Mucosa of rectum (tissue), 2 donors: ENCODE data around the gene ZWINT.

Source experiments
- H3K27ac ChIP-seq, 2 donors: one replicate each; pipeline ENCODE4 v1.7.0; 2013; ENCODE audit warnings: inconsistent platforms in 2 of 2, low read depth in 2 of 2, low read length in 2 of 2
- H3K27me3 ChIP-seq, 2 donors: one replicate each; pipeline ENCODE4 v1.7.0; 2013; ENCODE audit warnings: low read length in 2 of 2; ENCODE audit not compliant: control insufficient read depth in 2 of 2, insufficient read depth in 2 of 2
- H3K36me3 ChIP-seq, 2 donors: one replicate each; pipeline ENCODE4 v1.7.0; 2013; ENCODE audit warnings: low read length in 2 of 2; ENCODE audit not compliant: control insufficient read depth in 2 of 2, insufficient read depth in 2 of 2
- H3K4me1 ChIP-seq, 2 donors: one replicate each; pipeline ENCODE4 v1.7.0; 2013; ENCODE audit warnings: low read length in 2 of 2, mild to moderate bottlenecking in 1 of 2; ENCODE audit not compliant: control insufficient read depth in 2 of 2, insufficient read depth in 2 of 2
- H3K4me3 ChIP-seq, 2 donors: one replicate each; pipeline ENCODE4 v1.7.0; 2013; ENCODE audit warnings: low read length in 2 of 2
- H3K9ac ChIP-seq, 2 donors: one replicate each; pipeline ENCODE4 v1.7.0; 2013; ENCODE audit warnings: low read length in 2 of 2, low read depth in 1 of 2, mild to moderate bottlenecking in 1 of 2
- H3K9me3 ChIP-seq, 2 donors: one replicate each; pipeline ENCODE4 v1.7.0; 2013; ENCODE audit warnings: low read length in 2 of 2; ENCODE audit not compliant: control insufficient read depth in 2 of 2
- donor health status: healthy.
- donor health status: Normal muscosa, but diverticular disease.

ZWINT gene

GRCh38 chr10:56346845-56347415, 14.1 kb downstream of the ZWINT start:
- Histone ChIP-seq H3K4me1 (no peaks in the 10 kb centered on the region), H3K4me3 (no peak overlapping the region), H3K9me3 (no peaks in the 10 kb centered on the region), H3K27ac (no peak overlapping the region), H3K36me3 (no peaks in the 10 kb centered on the region), H3K27me3 (no peaks in the 10 kb centered on the region), H3K9ac (no peak overlapping the region)

DNA sequence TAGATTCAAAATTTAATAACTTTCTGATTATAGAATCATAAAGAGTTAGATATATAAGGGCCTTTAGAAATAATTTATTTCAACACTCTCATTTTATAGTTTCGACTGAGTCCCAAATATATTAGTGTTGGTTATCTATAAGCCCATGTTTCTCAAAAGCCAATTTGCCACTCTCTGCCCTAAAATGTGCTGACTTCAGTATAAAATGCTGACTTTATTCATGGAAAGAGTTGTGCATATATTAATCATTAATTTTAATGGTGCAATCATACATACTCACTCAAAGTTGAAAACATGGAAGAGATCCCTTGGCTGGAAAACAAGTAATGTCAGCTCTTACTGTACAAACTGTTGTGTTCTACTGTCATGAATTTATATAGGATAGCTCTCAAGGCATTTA, 19.4 kb downstream of the ZWINT start:
- Histone ChIP-seq H3K4me3 (no peak overlapping the region), H3K9me3 (no peaks in the 10 kb centered on the region), H3K4me1 (no peaks in the 10 kb centered on the region), H3K27ac (no peak overlapping the region), H3K36me3 (no peaks in the 10 kb centered on the region), H3K9ac (no peak overlapping the region), H3K27me3 (no peaks in the 10 kb centered on the region)

DNA sequence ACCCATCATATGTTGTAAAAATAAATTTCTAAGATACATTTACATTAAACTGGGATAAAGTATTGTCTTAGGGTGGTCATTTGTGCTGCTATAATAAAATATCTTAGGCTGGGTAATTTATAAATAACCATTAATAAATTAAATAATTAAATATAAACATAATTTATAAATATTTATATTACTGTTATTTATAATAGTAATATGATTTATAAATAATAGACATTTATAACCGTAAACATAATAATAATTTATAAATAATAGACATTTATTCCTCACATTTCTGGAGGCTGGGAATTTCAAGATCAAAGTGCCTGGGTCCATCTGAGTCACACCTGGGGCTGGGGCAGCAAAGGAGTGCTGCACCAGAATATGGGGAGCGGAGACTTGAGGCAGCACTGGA, 31.1 kb downstream of the ZWINT start:
- no peak overlapping the region for H3K4me3 ChIP-seq
- no peaks in the 10 kb centered on the region for H3K4me1 ChIP-seq
- H3K9me3 ChIP-seq, result no peaks in the 10 kb centered on the region
- no peak overlapping the region for H3K27ac ChIP-seq
- no peak overlapping the region for H3K9ac ChIP-seq
- H3K36me3 ChIP-seq, result no peaks in the 10 kb centered on the region
- H3K27me3 ChIP-seq, result no peaks in the 10 kb centered on the region

GRCh38 chr10:56327118-56327517, 33.9 kb downstream of the ZWINT start:
- no peaks in the 10 kb centered on the region for H3K9me3 ChIP-seq
- H3K4me3 ChIP-seq, result no peak overlapping the region
- H3K27ac ChIP-seq, result no peak overlapping the region
- no peaks in the 10 kb centered on the region for H3K27me3 ChIP-seq
- no peaks in the 10 kb centered on the region for H3K4me1 ChIP-seq
- no peak overlapping the region for H3K9ac ChIP-seq
- no peaks in the 10 kb centered on the region for H3K36me3 ChIP-seq

GRCh38 chr10:56319386-56319785, 41.7 kb downstream of the ZWINT start:
- no peak overlapping the region for H3K9ac ChIP-seq
- H3K9me3 ChIP-seq, result no peaks in the 10 kb centered on the region
- no peak overlapping the region for H3K4me3 ChIP-seq
- no peaks in the 10 kb centered on the region for H3K36me3 ChIP-seq
- H3K27me3 ChIP-seq, result no peaks in the 10 kb centered on the region
- H3K27ac ChIP-seq, result no peak overlapping the region
- no peaks in the 10 kb centered on the region for H3K4me1 ChIP-seq

GRCh38 chr10:56318816-56319215, 42.2 kb downstream of the ZWINT start:
- H3K4me1 ChIP-seq, result no peaks in the 10 kb centered on the region
- no peak overlapping the region for H3K9ac ChIP-seq
- H3K4me3 ChIP-seq, result no peak overlapping the region
- no peaks in the 10 kb centered on the region for H3K36me3 ChIP-seq
- H3K9me3 ChIP-seq, result no peaks in the 10 kb centered on the region
- H3K27ac ChIP-seq, result no peak overlapping the region
- H3K27me3 ChIP-seq, result no peaks in the 10 kb centered on the region

GRCh38 chr10:56317603-56318002, 43.5 kb downstream of the ZWINT start:
- Histone ChIP-seq H3K4me1 (no peaks in the 10 kb centered on the region), H3K27me3 (no peaks in the 10 kb centered on the region), H3K27ac (no peak overlapping the region)

GRCh38 chr10:56316603-56317002, 44.5 kb downstream of the ZWINT start:
- no peak overlapping the region for H3K4me3 ChIP-seq
- no peak overlapping the region for H3K9ac ChIP-seq
- no peaks in the 10 kb centered on the region for H3K4me1 ChIP-seq
- no peaks in the 10 kb centered on the region for H3K36me3 ChIP-seq
- H3K27ac ChIP-seq, result no peak overlapping the region
- no peaks in the 10 kb centered on the region for H3K27me3 ChIP-seq
- no peaks in the 10 kb centered on the region for H3K9me3 ChIP-seq

More at GRCh38 chr10:56317603-56318002, 43.5 kb downstream of the ZWINT start:
- Histone ChIP-seq H3K9ac (no peak overlapping the region), H3K36me3 (no peaks in the 10 kb centered on the region), H3K4me3 (no peak overlapping the region), H3K9me3 (no peaks in the 10 kb centered on the region)
